Measurements from ENCODE around the gene ZCCHC12.
"Not testable (repeated sequence)": the region's sequence is repeated elsewhere in the genome, so short reads cannot be mapped to it uniquely, and the experiment has no call there.

ZCCHC12 gene

DNA sequence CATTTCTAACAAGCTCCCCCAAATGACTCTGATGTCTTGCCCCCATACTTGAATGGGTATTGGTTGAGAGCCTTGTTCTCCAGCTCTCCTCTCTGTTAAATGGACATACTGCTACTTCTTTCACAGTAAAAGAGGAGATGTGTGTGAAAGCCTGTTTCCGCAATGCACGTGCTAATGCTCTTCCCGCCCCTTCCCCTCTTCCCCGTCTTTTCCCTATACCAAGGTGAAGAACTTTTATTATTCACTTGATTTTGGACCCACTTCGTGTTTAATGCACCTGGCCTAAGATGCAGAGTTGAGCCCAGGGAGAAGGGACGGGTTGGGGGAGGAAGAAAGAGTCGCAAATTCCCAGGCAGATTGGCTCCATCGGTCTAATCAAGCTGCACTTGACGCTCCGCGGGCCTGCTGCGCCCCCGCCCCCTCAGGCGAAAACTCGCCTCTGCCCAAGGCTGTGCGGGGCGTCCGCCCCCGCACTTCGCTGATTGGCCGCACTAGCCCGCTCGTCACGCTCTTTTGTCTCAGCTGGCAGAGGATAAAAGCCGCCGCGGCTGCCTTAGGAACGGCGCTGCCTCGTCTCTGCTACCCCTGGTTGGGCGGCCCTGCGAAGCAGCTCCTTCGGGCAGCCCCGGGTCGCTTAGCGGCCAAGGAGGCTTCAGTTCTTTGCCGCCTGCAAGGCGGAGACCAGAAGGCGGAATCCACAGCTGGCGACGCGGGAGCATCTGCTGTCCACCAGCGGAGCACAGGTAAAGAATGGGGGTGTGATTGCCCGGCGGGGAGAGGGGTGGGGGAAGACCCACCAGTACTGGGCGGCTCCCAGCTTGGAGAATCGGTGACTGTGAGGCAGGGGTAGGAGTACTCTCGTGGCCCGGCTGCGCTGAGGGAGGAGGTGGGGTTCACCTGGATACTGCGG, at the start of gene ZCCHC12:
Gene ZCCHC12, plus strand, starts transcription at position 562 of the 910 bp plus-strand sequence. CDS start 1,421 bp downstream, outside the sequence.
- peak; percentile 31 to 54 for DNase-seq

GRCh38 chrX:118779581-118779980, 44.0 kb upstream of the ZCCHC12 start:
- DNase-seq, result no peak

DNA sequence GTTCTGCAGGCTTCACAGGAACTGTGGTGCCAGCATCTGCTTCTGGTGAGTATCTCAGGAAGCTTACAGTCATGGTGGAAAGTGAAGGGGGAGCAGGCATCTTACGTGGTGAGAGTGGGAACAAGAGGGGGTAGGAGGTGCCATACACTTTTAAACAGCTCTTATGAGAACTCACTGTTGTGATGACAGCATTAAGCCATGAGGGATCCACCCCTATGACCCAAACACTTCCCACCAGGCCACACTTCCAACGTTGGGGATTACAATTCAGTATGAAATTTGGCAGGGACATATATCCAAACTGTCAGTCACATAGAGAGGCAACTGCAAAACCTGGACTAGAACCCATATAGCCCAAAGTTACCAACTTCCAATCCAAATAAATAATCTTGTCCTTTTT, 43.1 kb upstream of the ZCCHC12 start:
- DNase-seq, result no peak

DNA sequence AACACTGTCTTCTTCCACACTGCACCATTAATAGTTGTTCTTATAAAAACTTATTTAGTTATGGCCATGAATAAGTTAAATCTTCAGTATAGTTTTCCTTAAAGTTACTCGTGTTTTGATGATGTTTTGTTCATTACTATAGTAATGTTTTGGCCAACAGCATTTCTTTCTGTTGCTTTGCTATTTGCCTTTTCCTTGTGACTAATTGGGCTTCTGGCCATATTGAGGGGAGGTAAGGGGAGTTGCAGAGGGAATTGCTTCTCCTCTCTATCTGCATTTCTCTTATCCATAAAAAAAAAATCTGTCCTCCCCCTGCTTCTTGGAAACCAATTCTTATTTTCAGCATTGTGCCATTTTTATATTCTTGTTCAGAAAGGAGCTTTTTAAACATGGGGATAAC, 42.7 kb upstream of the ZCCHC12 start:
- no peak for DNase-seq

DNA sequence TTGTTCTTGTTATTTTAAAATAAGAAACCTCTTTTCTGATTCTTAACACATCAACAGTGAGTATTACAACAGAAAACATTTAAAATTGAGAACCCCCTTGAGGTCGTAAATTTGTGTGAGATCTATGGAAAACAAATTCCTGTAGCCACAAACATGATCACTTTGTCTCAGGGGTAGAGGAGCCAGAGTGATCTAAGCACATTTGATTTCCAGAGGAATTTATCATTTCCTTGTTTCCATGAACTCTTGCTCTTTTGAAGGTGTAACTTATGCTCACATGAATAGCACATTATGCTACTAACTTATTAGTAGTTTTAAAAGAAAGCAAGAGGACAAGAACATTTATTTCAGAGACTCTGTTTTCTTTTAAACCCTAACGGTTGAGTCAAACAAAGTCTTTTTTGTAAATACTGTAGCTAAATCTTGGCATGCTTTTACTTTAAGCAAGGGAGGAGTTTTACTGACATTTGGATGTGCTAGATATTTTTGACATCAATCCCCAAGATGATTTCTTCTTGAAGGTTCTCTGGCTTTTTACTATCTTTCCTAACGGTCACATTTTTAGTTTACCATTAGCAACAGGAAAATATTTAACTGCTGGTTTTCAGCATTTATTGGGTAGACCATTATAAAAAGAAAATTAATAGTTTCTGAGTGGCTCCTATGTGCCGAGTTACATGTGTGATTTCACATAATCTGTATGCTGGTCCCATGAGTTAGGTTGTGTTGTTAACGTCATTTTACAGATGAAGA, 27.9 kb upstream of the ZCCHC12 start:
- DNase-seq, result no peak

DNA sequence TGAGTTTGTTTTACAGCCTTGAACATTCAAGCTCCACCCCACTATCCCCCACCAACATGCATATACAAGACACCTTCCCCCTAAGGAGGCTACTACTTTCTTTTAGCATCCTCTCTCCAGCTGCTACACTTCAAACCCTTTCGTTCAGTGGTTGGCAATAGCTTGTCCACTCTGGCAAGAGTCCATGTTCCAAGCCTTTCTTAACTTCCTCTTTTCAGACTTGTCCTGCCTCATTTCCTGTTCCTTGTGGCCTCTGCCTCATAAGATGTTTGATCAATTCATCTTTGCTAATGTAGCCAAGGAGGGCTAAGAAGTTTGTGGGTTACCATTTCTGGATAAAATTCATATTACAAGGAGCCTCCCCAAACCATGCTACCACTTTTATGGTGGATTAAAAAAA, 20.8 kb upstream of the ZCCHC12 start:
- no peak for DNase-seq

GRCh38 chrX:118807151-118808017, 16.2 kb upstream of the ZCCHC12 start:
- DNase-seq, result peak; percentile 31 to 42

- DNase-seq, result not testable (repeated sequence)
Measured at GRCh38 chrX:118817257-118817656, 6.4 kb upstream of the ZCCHC12 start.

DNA sequence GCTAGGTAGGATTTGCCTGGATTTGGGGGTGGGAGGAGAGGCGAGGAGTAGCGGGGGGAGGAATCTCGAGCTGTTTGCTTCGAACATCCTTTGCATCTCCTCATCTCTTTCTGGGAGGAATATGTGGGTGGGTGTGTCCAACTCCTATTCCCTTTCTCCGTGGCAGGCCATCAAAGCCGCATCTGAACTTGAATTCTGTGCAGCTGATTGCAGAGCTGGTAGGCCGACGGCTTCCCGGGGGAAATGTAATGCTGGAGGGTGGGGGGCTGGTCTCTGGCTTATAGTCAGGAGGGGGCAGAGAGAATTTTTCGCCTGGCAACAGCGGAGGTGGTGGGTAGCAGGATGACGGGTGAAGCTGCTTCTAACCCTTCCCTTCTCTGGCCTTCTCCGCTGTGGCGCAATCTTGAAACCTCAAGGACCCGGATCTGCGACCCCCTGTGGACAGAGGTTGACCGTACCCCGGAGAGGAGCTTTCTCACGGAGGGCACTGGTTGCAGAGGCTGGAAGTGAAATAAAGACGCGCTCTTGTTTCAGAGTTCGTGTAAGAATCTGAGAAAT, 628 bp downstream of the ZCCHC12 start:
- DNase-seq, result no peak

GRCh38 chrX:118825227-118825626, 1.6 kb downstream of the ZCCHC12 start:
- DNase-seq, result no peak

DNA sequence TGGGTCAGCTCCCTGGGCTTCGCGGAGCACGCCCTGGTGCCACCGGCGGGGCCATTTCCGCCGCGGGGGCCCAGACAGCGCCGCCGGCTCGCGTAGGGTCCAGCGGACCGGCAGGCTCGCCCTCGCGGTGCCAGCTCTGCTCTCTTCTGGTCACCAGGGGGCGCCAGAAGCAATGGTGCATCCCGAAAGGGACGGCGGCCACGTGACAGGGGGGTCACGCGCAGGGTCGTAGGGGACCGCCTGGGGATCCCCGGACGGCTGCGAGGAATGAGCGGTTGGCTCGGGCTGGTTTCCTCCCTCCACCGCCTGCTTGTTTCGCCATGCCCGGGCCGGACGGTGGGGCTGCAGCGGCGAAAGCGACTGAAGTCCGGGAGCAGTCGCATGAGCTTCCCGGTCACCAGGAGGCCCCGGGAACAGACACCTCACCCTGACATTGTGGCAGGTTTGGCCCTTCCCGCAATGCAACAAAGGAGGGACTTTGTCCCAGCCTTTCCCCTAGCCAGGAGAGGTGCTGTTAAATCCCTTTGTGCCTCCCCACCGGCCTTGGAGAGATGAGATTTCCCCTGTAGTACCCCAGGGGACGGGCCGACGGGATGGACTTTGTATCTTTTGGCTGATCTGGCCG, 15.8 kb downstream of the ZCCHC12 start:
- peak; percentile 48 to 66 for DNase-seq

GRCh38 chrX:118847676-118848075, 24.1 kb downstream of the ZCCHC12 start:
- DNase-seq, result peak in 1 of 2 donors; percentile 54

DNA sequence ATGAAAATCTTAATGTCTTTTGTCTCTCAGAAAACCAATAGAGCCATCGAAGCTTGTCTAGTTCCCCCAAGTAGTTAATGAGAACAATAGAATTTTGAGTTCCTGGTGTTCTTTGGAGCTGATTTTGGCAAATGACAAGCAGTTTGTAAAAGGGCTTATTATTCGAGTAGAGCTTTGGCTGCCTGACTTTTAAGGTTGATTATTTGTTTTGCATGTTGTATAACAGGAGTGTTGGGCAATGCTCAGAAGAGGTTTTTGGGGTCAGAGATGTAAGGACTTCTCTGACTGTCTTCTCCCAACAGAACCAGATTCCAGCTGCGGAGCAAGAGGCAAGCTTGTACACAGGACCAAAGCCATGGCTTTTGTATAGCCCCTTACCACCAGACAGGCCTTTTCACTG, 30.0 kb downstream of the ZCCHC12 start:
- no peak for DNase-seq

- no peak for DNase-seq
Measured at GRCh38 chrX:118855681-118856310, 32.2 kb downstream of the ZCCHC12 start.

GRCh38 chrX:118857006-118857405, 33.4 kb downstream of the ZCCHC12 start:
- DNase-seq, result no peak

DNA sequence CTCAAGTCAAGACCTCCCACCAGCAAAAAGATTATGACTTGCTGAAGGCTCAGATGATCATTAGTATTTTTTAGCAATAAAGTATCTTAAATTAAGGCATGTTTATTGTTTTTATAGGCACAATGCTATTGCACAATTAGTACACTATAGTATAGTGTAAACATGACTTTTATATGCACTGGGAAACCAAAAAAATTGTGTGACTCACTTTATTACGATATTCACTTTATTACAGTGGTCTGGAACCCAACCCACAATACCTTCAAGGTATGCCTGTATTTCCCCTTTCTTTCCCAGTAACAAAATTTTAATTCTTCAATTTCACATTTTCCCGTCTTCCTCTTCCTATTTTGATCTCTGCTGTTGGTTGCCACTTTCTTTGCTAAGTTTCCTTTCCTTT, 37.7 kb downstream of the ZCCHC12 start:
- DNase-seq, result no peak

DNA sequence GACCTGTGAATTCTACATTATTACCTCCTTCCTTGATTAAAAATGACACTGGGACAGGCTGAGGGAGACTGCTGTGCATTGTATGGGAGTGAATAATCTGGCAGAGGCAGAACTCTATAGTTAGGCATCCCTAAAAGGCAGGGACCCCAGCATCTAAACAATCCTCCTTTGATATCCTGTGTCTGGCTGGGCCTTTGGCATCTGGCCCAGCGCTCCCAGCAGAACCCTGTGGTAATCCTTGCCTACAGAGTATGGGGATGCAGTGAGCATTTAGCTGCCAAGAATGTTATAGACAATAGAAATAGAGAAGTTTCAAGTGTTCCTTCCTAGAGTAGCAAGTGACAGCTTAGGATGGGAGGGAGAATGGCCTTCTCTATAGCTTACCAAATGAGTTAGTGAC, 38.5 kb downstream of the ZCCHC12 start:
- no peak for DNase-seq

- no peak for DNase-seq
Measured at GRCh38 chrX:118862979-118863378, 39.4 kb downstream of the ZCCHC12 start.

DNA sequence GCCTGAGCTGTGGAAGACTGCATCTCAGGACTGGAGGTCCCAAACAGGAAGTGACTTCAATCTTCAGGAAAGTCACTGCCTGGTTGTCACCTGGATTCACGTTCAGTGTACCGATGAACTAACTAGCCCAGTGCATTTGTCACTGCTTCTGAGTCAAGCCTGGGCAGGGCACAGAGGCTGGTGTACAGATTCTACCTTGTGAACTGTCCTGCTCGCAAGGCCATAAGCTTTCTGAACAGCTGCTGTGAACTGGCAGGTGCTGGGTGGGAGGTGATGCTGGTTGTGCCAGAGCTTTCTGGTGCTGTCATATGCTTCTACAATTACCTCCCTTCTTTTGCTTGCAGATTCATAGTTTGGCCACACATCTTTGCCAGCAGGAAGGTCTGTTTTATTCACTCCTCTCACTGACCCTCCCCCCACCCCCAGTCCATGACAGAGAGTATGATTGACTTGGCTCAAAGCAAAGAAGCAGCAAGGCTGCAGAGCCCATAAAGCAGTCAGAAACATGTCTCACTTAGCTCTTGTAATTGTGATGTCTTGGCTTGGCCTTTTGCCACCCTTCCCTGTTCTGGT, 40.5 kb downstream of the ZCCHC12 start:
- no peak for DNase-seq

- no peak for DNase-seq
Measured at GRCh38 chrX:118865231-118865630, 41.6 kb downstream of the ZCCHC12 start.

GRCh38 chrX:118867251-118867650, 43.6 kb downstream of the ZCCHC12 start:
- DNase-seq, result no peak
